Neural cell (in vitro differentiated cells): ENCODE results near the gene LEMD2. TPM values are rescaled to one million over a fixed set of nuclear protein-coding genes. Genes with fewer than 3 reads are reported as not detected.

Experiments
- H2AFZ ChIP-seq: fragments of 200-600, 300-800 bp; sonication (generic), shearing (Covaris generic); 2 replicates; pipeline ENCODE4 v1.6.0; 2014; ENCODE audit warnings: low read depth, mild to moderate bottlenecking, antibody characterized with exemption, low read length, moderate library complexity
- H3F3A ChIP-seq: fragments of 200-600 bp; shearing (Covaris generic); 2 replicates; pipeline ENCODE4 v1.6.1; 2016; ENCODE audit warnings: mild to moderate bottlenecking, moderate library complexity, mixed read lengths, antibody characterized with exemption, low read length; ENCODE audit not compliant: insufficient read depth, poor library complexity, severe bottlenecking
- H3K27ac ChIP-seq: fragments of 200-600, 300-800 bp; sonication (generic), shearing (Covaris generic); 2 replicates; pipeline ENCODE4 v1.5.1; 2014; ENCODE audit warnings: mild to moderate bottlenecking, low read length, moderate library complexity
- H3K27me3 ChIP-seq: fragments of 300-800, 200-600 bp; sonication (generic), shearing (Covaris generic); 2 replicates; pipeline ENCODE4 v1.6.0; 2014; ENCODE audit warnings: mild to moderate bottlenecking, low read depth, low read length, moderate library complexity; ENCODE audit not compliant: insufficient read depth
- H3K36me3 ChIP-seq: fragments of 300-800, 200-600 bp; sonication (generic), shearing (Covaris generic); 2 replicates; pipeline ENCODE4 v1.5.1; 2014; ENCODE audit warnings: mild to moderate bottlenecking, antibody characterized with exemption, low read length, moderate library complexity; ENCODE audit not compliant: insufficient read depth
- H3K4me2 ChIP-seq: fragments of 300-800, 200-600 bp; sonication (generic), shearing (Covaris generic); 2 replicates; pipeline ENCODE4 v1.6.0; 2014; ENCODE audit warnings: mild to moderate bottlenecking, low read length
- H3K4me3 ChIP-seq: fragments of 300-800, 200-600 bp; sonication (generic), shearing (Covaris generic); 2 replicates; pipeline ENCODE4 v1.5.1; 2014; ENCODE audit warnings: mild to moderate bottlenecking, low read length, moderate library complexity
- H3K79me2 ChIP-seq: fragments of 200-600 bp; shearing (Covaris generic); replicated peaks from 2 replicates; pipeline ENCODE4 v1.6.0; 2014; ENCODE audit warnings: mild to moderate bottlenecking, low read length, moderate library complexity; ENCODE audit not compliant: insufficient read depth
- H3K9ac ChIP-seq: fragments of 300-800, 200-600 bp; sonication (generic), shearing (Covaris generic); 2 replicates; pipeline ENCODE4 v1.6.1; 2016; ENCODE audit warnings: mild to moderate bottlenecking, low read length, mixed read lengths
- H3K9me2 ChIP-seq: fragments of 200-600 bp; shearing (Covaris generic); 2 replicates; pipeline ENCODE4 v1.6.1; 2016; ENCODE audit warnings: mild to moderate bottlenecking, low read length, mixed read lengths; ENCODE audit not compliant: insufficient read depth
- H3K9me3 ChIP-seq: fragments of 200-600, 300-800 bp; sonication (generic), shearing (Covaris generic); 2 replicates; pipeline ENCODE4 v1.6.1; 2016; ENCODE audit warnings: mild to moderate bottlenecking, mixed run types, low read length, moderate library complexity, mixed read lengths
- H4K20me1 ChIP-seq: fragments of 200-600 bp; shearing (Covaris generic); 2 replicates; pipeline ENCODE4 v1.6.1; 2016; ENCODE audit warnings: mild to moderate bottlenecking, mixed run types; ENCODE audit not compliant: insufficient read depth
- EP300 ChIP-seq: fragments of 450-650 bp; conservative IDR thresholded peaks from 2 replicates; pipeline ENCODE4 v1.6.1; 2014; ENCODE audit warnings: antibody characterized with exemption, mild to moderate bottlenecking, moderate library complexity; ENCODE audit not compliant: poor library complexity, severe bottlenecking
- EZH2 ChIP-seq: fragments of 200-600, 300-800 bp; shearing (Covaris generic), sonication (generic); IDR thresholded peaks from 2 replicates; pipeline ENCODE4 v1.6.1; 2014; ENCODE audit warnings: antibody characterized with exemption, low read length, borderline replicate concordance, mild to moderate bottlenecking; ENCODE audit not compliant: insufficient read depth, poor library complexity, severe bottlenecking
- MXI1 ChIP-seq: fragments of 450-650 bp; conservative IDR thresholded peaks from 2 replicates; pipeline ENCODE4 v1.6.1; 2014; ENCODE audit warnings: antibody characterized with exemption, mild to moderate bottlenecking; ENCODE audit not compliant: poor library complexity, severe bottlenecking
- POLR2AphosphoS5 ChIP-seq: IDR thresholded peaks from 2 replicates; pipeline ENCODE4 v1.6.1; 2012
- RAD21 ChIP-seq: fragments of 450-650 bp; conservative IDR thresholded peaks from 2 replicates; pipeline ENCODE4 v1.6.1; 2014; ENCODE audit warnings: antibody characterized with exemption, mild to moderate bottlenecking, moderate library complexity
- SMC3 ChIP-seq: fragments of 450-650 bp; conservative IDR thresholded peaks from 2 replicates; pipeline ENCODE4 v1.6.1; 2014; ENCODE audit warnings: antibody characterized with exemption, mild to moderate bottlenecking, moderate library complexity; ENCODE audit not compliant: poor library complexity
- TAF1 ChIP-seq: IDR thresholded peaks from 2 replicates; pipeline ENCODE4 v1.6.1; 2012; ENCODE audit warnings: low read depth
- polyA plus RNA-seq: library from polyadenylated mRNA; depleted of rRNA; stranded (reverse); fragments of >200 nt; gene quantifications from 2 replicates; pipeline ENCODE4 v1.2.3, GENCODE V29; 2014
- TF ChIP-seq, protein P1 (sequence below): IDR thresholded peaks from 2 replicates; pipeline ENCODE4 v1.6.1; 2012; ENCODE audit warnings: borderline replicate concordance
- TF ChIP-seq, protein P2 (sequence below): fragments of 450-650 bp; IDR thresholded peaks from 2 replicates; pipeline ENCODE4 v1.5.1; 2014; ENCODE audit warnings: antibody characterized with exemption, mild to moderate bottlenecking, moderate library complexity; ENCODE audit not compliant: poor library complexity, severe bottlenecking

LEMD2 gene
- polyA plus RNA-seq, 1 donor from 2014 or later = 84.6 TPM

DNA sequence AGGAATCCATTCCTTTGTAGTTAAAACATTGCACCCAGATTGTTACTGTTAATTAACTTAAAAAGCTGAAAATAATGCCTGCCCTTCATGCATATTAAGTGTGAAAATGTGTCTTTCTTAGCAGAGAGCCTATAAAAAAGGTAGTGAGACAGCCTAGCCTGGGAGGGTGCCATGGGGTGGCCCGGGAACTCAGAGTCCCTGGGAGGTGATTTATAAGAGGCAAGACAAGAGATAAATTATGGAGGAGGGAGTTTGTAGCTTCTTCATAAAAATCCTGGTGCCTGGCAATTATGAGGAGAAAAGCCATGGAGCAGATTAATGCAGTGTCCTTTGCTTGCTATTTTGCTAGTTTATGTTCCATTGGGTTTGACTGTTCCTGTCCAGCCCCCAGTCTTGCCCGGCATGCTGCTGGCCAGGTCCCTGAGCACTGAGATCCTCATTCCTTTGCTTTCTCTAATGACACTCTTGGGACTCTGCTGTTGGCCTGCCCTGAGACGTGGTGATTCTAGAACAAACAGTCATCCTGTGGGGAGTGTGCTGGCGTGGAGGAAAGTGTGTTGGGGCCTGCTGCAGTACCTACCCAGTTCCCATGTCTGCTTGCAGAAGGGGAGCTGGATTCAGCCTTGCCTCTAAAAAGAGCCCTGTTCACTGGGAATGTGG lies 10.7 kb upstream of the LEMD2 start:
- H3F3A ChIP-seq = no peaks in the 10 kb centered on the region
- H3K9me3 ChIP-seq = no peaks in the 10 kb centered on the region
- H3K27me3 ChIP-seq = no peaks in the 10 kb centered on the region
- H3K4me2 ChIP-seq = no peak overlapping the region
- no peak overlapping the region for H3K27ac ChIP-seq
- H4K20me1 ChIP-seq = no peaks in the 10 kb centered on the region
- no peak overlapping the region for H3K9ac ChIP-seq
- H3K79me2 ChIP-seq = no peaks in the 10 kb centered on the region
- H3K9me2 ChIP-seq = no peaks in the 10 kb centered on the region
- no peak overlapping the region for H3K4me3 ChIP-seq
- no peak overlapping the region for H2AFZ ChIP-seq
- no peaks in the 10 kb centered on the region for H3K36me3 ChIP-seq
- TF ChIP-seq, protein P1, sequence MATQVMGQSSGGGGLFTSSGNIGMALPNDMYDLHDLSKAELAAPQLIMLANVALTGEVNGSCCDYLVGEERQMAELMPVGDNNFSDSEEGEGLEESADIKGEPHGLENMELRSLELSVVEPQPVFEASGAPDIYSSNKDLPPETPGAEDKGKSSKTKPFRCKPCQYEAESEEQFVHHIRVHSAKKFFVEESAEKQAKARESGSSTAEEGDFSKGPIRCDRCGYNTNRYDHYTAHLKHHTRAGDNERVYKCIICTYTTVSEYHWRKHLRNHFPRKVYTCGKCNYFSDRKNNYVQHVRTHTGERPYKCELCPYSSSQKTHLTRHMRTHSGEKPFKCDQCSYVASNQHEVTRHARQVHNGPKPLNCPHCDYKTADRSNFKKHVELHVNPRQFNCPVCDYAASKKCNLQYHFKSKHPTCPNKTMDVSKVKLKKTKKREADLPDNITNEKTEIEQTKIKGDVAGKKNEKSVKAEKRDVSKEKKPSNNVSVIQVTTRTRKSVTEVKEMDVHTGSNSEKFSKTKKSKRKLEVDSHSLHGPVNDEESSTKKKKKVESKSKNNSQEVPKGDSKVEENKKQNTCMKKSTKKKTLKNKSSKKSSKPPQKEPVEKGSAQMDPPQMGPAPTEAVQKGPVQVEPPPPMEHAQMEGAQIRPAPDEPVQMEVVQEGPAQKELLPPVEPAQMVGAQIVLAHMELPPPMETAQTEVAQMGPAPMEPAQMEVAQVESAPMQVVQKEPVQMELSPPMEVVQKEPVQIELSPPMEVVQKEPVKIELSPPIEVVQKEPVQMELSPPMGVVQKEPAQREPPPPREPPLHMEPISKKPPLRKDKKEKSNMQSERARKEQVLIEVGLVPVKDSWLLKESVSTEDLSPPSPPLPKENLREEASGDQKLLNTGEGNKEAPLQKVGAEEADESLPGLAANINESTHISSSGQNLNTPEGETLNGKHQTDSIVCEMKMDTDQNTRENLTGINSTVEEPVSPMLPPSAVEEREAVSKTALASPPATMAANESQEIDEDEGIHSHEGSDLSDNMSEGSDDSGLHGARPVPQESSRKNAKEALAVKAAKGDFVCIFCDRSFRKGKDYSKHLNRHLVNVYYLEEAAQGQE = no peak
- no peak for TF ChIP-seq EP300

DNA sequence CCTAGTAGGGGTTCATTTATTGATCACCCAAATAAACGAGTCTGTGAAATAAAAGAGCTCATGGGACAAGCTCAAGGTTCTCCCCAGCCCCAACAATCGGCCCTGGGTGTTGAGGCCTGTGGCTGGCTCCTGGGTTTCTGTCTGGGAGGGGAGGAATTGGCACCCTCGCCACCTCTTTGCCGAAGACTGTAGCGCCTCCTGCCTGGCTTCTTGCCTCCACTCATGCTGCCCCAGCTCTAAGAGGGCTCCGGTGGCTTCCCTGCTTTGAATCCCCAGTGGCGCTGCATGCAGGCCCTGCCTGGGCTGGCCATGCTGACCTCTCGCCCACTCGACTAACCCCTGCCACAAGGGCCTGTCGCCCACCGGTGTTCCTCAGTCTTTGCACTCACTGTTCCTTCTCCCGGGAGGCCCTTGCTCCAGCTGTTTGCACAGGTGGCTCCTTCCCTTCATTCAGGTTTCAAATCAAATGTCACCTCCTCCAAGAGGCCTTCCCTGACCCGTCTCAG lies 9.5 kb upstream of the LEMD2 start:
- H3K4me3 ChIP-seq = no peak overlapping the region
- TF ChIP-seq, protein P2, sequence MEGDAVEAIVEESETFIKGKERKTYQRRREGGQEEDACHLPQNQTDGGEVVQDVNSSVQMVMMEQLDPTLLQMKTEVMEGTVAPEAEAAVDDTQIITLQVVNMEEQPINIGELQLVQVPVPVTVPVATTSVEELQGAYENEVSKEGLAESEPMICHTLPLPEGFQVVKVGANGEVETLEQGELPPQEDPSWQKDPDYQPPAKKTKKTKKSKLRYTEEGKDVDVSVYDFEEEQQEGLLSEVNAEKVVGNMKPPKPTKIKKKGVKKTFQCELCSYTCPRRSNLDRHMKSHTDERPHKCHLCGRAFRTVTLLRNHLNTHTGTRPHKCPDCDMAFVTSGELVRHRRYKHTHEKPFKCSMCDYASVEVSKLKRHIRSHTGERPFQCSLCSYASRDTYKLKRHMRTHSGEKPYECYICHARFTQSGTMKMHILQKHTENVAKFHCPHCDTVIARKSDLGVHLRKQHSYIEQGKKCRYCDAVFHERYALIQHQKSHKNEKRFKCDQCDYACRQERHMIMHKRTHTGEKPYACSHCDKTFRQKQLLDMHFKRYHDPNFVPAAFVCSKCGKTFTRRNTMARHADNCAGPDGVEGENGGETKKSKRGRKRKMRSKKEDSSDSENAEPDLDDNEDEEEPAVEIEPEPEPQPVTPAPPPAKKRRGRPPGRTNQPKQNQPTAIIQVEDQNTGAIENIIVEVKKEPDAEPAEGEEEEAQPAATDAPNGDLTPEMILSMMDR = no peak
- TF ChIP-seq RAD21 (no peak), MXI1 (no peak), EP300 (no peak), TAF1 (no peak), SMC3 (no peak), EZH2 (no peak), POLR2AphosphoS5 (no peak)
- TF ChIP-seq, protein P1 = no peak
- no peak overlapping the region for H2AFZ ChIP-seq
- no peak overlapping the region for H3K9ac ChIP-seq
- H3K9me3 ChIP-seq = no peaks in the 10 kb centered on the region
- H3F3A ChIP-seq = no peaks in the 10 kb centered on the region
- no peak overlapping the region for H3K4me2 ChIP-seq
- no peak overlapping the region for H3K27ac ChIP-seq
- no peaks in the 10 kb centered on the region for H3K27me3 ChIP-seq
- H3K9me2 ChIP-seq = no peaks in the 10 kb centered on the region
- no peaks in the 10 kb centered on the region for H4K20me1 ChIP-seq
- H3K36me3 ChIP-seq = no peaks in the 10 kb centered on the region
- H3K79me2 ChIP-seq = no peaks in the 10 kb centered on the region
